CD4-positive, alpha-beta T cell treated with Interleukin-1 beta for 1 hour (primary cell): ENCODE results near the gene RICTOR.
"Not testable (repeated sequence)": the region's sequence is repeated elsewhere in the genome, so short reads cannot be mapped to it uniquely, and the experiment has no call there.

Experiments
- DNase-seq, 2 donors: peaks; one replicate each; pipeline ENCODE4 v3.0.0-alpha.2; 2020 to 2022

Gene RICTOR

GRCh38 chr5:39055027-39055767 lies 19.0 kb downstream of the RICTOR start:
- DNase-seq = no peak

GRCh38 chr5:39053189-39053588 lies 21.0 kb downstream of the RICTOR start:
- DNase-seq = no peak

- no peak for DNase-seq
Measured at GRCh38 chr5:39052141-39052540, 22.1 kb downstream of the RICTOR start.

- DNase-seq = no peak
Measured at GRCh38 chr5:39049315-39049714, 24.9 kb downstream of the RICTOR start.

- no peak for DNase-seq
Measured at GRCh38 chr5:39040875-39041274, 33.3 kb downstream of the RICTOR start.

- DNase-seq = not testable (repeated sequence)
Measured at GRCh38 chr5:39034493-39034892, 39.7 kb downstream of the RICTOR start.

- no peak for DNase-seq
Measured at GRCh38 chr5:39031041-39031440, 43.2 kb downstream of the RICTOR start.

- no peak for DNase-seq
Measured at GRCh38 chr5:39025456-39025855, 48.7 kb downstream of the RICTOR start.

- no peak for DNase-seq
Measured at GRCh38 chr5:39024884-39025283, 49.3 kb downstream of the RICTOR start.

GRCh38 chr5:39024005-39024404 lies 50.2 kb downstream of the RICTOR start:
- DNase-seq = no peak

- DNase-seq = no peak
Measured at GRCh38 chr5:39023121-39023520, 51.1 kb downstream of the RICTOR start.

GRCh38 chr5:39022151-39022550 lies 52.0 kb downstream of the RICTOR start:
- no peak for DNase-seq

GRCh38 chr5:39021413-39021812 lies 52.8 kb downstream of the RICTOR start:
- no peak for DNase-seq

GRCh38 chr5:39020458-39020857 lies 53.7 kb downstream of the RICTOR start:
- no peak for DNase-seq

GRCh38 chr5:39019254-39019653 lies 54.9 kb downstream of the RICTOR start:
- DNase-seq = no peak

GRCh38 chr5:39017504-39017903 lies 56.7 kb downstream of the RICTOR start:
- DNase-seq = no peak

- no peak for DNase-seq
Measured at GRCh38 chr5:39016587-39017275, 57.5 kb downstream of the RICTOR start.

- DNase-seq = no peak
Measured at GRCh38 chr5:39015743-39016586, 58.2 kb downstream of the RICTOR start.

- DNase-seq = no peak
Measured at GRCh38 chr5:39014561-39014960, 59.6 kb downstream of the RICTOR start.

- DNase-seq = no peak
Measured at GRCh38 chr5:39013938-39014337, 60.3 kb downstream of the RICTOR start.

- not testable (repeated sequence) for DNase-seq
Measured at GRCh38 chr5:39010958-39011357, 63.2 kb downstream of the RICTOR start.

- no peak for DNase-seq
Measured at GRCh38 chr5:39009981-39010380, 64.2 kb downstream of the RICTOR start.

GRCh38 chr5:39009280-39009679 lies 64.9 kb downstream of the RICTOR start:
- no peak for DNase-seq

- DNase-seq = no peak
Measured at GRCh38 chr5:39006650-39007049, 67.5 kb downstream of the RICTOR start.
